ENCODE measurements around the gene GTF2IRD1.
"Not testable (repeated sequence)": the region's sequence is repeated elsewhere in the genome, so short reads cannot be mapped to it uniquely, and the experiment has no call there.

Gene GTF2IRD1

GRCh38 chr7:74519395-74519794 lies 65.7 kb downstream of the GTF2IRD1 start:
- no peak for DNase-seq

- no peak for DNase-seq
Observed at GRCh38 chr7:74521855-74522254, 68.1 kb downstream of the GTF2IRD1 start.

- DNase-seq, result no peak
Observed at GRCh38 chr7:74522281-74522905, 68.7 kb downstream of the GTF2IRD1 start.

- DNase-seq, result no peak
Observed at GRCh38 chr7:74523015-74523414, 69.3 kb downstream of the GTF2IRD1 start.

- DNase-seq, result no peak
Observed at GRCh38 chr7:74525140-74525539, 71.4 kb downstream of the GTF2IRD1 start.

- no peak for DNase-seq
Observed at GRCh38 chr7:74525881-74526280, 72.2 kb downstream of the GTF2IRD1 start.

GRCh38 chr7:74526780-74527179 lies 73.1 kb downstream of the GTF2IRD1 start:
- no peak for DNase-seq

GRCh38 chr7:74527842-74528241 lies 74.1 kb downstream of the GTF2IRD1 start:
- no peak for DNase-seq

GRCh38 chr7:74528773-74529172 lies 75.1 kb downstream of the GTF2IRD1 start:
- DNase-seq, result not testable (repeated sequence)

GRCh38 chr7:74535951-74536356 lies 82.2 kb downstream of the GTF2IRD1 start:
- no peak for DNase-seq

GRCh38 chr7:74541937-74542336 lies 88.2 kb downstream of the GTF2IRD1 start:
- DNase-seq, result not testable (repeated sequence)

- DNase-seq, result peak; percentile 18
Observed at GRCh38 chr7:74542558-74543117, 88.9 kb downstream of the GTF2IRD1 start.

GRCh38 chr7:74544706-74545469 lies 91.2 kb downstream of the GTF2IRD1 start:
- no peak for DNase-seq

GRCh38 chr7:74545921-74546320 lies 92.2 kb downstream of the GTF2IRD1 start:
- no peak for DNase-seq

GRCh38 chr7:74553596-74554012 lies 99.9 kb downstream of the GTF2IRD1 start:
- DNase-seq, result peak; percentile 10

GRCh38 chr7:74554178-74554577 lies 100.5 kb downstream of the GTF2IRD1 start:
- no peak for DNase-seq

GRCh38 chr7:74560086-74560719 lies 106.5 kb downstream of the GTF2IRD1 start:
- DNase-seq, result no peak

GRCh38 chr7:74561898-74562613 lies 108.3 kb downstream of the GTF2IRD1 start:
- DNase-seq, result no peak

- not testable (repeated sequence) for DNase-seq
Observed at GRCh38 chr7:74563639-74564038, 109.9 kb downstream of the GTF2IRD1 start.

- no peak for DNase-seq
Observed at GRCh38 chr7:74567318-74567668, 113.6 kb downstream of the GTF2IRD1 start.

- DNase-seq, result no peak
Observed at GRCh38 chr7:74568658-74569057, 115.0 kb downstream of the GTF2IRD1 start.

- DNase-seq, result no peak
Observed at GRCh38 chr7:74569501-74570075, 115.9 kb downstream of the GTF2IRD1 start.

Data from midbrain (tissue), 1 donor.